ENCODE results near the gene RAE1.

The RAE1 gene, protein sequence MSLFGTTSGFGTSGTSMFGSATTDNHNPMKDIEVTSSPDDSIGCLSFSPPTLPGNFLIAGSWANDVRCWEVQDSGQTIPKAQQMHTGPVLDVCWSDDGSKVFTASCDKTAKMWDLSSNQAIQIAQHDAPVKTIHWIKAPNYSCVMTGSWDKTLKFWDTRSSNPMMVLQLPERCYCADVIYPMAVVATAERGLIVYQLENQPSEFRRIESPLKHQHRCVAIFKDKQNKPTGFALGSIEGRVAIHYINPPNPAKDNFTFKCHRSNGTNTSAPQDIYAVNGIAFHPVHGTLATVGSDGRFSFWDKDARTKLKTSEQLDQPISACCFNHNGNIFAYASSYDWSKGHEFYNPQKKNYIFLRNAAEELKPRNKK

DNA sequence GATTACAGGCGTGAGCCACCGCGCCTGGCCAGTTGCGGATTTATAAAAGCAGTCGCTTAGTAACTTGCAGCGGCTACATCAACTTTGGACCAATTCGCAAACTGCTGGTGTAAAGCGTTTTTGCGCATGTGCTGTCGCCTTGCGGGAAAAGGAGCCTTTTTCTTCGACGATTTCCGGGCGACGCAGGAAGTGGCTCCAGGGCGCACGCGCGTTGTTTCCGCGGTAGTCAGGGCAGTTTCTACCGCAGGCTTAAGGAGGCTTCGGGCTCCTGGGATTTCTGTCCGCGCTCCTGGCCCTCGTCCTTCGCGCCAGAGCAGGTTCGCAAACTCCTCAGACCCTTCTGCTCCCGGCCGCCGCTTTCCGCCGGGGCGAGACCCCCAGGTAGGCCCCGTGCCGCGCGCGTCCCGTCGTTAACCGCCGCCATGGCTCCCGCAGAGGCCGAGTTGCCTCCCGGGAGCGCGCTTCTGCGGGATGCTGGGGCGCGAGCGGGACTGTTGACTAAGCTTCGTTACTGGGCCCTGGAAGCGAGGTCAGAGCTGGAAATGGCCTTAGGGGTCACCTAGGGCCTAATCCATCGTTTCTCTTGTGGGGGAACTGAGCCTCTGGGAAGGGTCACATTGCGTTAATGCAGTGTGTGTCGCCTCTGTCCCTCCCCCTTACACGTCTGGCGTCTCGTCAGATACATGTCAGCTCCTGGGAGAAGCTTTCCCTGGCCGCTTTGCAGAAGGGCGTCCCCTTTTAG lies at the start of gene RAE1:
TSS of gene RAE1 (plus strand) at position 214 of the 742 bp plus-strand sequence. CDS start 2,784 bp downstream, outside the sequence.
- peak; percentile 92 for DNase-seq

DNA sequence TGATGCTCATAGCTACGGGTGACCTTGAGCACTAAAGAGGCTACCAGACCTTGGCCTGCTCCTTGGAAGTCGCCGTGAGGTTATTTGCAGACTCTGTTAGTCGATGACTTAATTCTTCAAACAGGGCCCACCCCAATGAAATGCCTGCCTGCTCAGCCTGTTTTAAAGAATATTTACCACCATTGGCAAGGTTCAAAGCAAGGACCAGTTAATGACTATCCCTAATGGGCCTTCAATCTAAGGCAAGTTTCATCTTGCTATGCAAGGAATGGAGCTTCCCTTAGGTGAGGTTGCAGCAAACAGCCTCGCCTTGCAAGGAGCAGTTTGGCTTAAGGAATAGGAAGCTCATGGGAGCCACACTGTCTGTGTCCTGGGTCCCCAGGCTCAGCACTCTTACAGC lies 44.3 kb upstream of the RAE1 start:
- no peak for DNase-seq

DNA sequence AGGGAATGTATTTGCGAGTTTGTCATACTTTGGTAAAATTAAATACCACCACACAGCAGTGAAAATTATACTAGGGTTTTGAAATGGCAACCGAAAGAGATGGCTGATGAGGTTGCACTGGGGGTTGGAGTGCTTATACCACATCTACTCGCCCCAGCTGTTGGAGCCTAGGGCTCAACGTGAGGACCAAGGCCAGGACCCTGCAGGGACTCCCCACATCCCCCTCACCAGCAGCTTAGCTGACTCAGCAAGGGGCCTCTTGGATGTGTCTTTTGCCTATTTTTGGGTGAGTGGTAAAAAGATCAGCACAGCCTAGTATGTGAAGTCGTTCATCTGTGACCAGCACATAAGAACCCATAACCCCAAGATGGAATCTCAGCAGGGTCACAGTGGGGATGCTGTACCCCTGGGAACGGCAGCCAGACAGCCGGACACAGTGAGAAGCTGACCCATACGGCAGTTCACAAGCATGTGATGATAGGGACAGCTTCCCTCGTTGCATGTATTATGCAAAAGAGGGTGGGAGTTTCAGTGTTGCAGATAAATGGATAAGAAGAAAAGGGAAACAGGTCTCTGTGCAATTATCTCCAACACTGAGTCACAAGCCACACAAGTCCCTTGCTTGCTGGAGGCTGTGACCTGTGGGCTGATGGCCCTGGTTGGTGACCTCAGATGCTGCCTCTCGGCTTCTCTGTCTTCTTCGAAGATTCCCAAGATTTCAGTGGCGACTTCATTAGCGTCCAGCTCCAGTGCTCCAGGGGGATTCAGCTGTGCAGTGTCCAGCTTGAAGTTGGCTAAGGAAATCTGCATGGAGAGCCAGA lies 42.4 kb upstream of the RAE1 start:
- DNase-seq = no peak

DNA sequence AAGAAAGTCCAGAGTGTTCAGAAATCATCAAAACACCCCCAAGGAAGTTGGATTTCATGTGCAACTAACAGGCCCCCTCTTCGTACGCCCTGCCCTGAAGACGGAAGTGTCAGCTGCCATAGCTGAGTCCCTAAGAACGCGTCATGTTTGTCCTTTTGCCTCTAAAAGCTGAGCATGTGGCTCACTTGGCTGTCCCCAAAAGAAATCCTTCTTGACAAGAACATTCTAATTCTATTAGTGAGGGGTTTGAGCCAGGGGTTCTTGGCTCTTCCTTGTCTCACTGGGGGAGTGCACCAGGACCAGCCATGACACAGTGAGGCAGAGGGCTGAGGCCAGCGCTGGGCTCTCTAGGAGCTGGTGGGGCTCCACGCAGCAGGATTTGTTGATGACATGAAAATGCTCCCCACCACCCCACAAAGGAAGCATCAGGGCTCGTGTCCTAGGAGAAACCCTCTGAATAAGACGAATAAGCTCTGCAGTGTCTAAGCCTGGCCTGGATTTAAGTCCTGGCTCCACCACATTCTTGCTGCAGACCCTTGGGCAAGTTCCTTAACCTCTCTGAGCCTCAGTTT lies 41.4 kb upstream of the RAE1 start:
- peak; percentile 58 for DNase-seq

DNA sequence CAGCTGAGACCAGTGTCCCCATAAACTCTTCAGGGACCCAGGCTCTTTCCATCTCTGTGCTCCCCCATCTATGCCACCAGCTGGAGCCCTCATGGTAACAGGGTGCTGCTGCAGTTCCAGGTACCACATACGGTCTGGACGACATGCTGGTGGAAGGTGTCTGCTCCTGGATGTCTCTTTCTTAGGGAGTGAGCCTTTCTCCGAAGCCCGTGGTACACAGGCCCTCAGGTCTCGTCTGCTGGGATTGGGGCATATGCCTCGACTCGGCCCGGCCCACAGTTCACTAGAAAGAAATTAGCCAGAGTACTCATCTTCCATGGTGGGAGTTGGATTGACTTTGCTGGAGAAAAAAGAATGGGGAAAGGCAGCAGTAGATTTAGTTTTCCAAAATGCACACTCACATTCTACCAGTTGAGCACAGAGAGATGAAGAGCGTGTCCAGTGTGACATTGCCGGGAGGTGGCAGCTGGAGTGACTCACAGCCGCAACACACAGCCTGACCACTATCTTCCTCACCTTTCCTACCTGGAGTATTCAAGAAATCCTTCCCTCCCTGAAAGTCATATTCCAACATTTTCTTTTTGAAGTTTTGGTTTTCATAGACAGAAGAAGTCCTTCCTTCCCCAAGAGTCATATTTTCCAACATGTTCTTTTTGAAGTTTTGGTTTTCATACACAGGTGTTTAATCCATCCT lies 40.1 kb upstream of the RAE1 start:
- no peak for DNase-seq

DNA sequence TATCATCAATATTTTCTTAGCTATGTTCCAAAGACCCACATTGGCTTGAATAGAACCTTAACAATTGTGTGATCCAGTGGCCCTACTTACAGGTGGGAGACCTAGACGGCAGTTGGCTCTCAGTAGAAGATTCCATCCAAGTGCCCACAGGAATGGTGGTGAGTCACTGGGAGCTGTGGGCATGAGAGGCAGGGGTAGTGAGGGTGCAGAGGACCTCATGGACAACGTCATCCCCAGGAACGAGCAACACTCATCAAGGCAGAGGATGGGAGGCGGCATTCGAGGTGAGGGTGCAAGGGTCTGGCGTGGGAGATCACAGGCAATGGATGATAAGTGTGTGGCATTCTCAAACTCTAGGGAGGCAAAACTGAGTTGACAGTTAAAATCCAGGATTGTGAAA lies 38.9 kb upstream of the RAE1 start:
- DNase-seq = no peak

DNA sequence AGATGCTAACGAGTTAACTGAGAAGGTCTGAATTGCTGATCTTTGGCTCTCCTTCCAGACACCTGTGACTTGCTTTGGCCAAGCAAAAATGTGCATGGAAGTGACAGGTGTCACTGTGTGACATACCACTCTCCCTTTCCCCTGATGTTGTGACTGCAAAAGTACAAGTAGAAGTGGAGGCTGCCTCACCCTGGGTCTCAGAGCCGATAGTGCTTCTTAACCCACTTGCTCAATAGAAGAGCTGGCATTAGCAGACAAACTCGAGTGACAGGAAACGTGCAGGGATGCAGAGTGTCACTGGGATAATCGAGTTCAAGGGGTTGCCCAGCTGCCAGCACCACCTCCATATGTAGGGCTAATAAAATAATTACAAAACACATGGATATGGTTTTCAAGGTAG lies 37.8 kb upstream of the RAE1 start:
- no peak for DNase-seq

DNA sequence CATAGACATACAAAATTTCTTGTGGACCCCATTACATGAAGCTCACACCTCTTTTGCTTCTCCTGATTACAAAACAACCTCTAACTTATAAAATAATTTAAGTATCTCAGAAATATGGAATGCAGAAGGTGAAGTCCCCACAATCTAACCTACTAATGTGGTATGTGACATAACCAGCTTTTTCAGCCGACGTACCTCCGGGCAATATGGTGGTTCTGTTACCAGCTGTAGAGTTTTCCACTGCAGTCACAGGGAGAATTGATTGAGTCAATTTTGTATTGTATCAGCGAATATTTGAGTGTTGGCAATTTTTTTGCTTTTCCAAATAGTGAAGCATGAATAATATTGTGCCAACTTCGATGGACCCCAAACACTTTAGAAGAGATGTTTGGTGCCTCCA lies 37.1 kb upstream of the RAE1 start:
- no peak for DNase-seq

DNA sequence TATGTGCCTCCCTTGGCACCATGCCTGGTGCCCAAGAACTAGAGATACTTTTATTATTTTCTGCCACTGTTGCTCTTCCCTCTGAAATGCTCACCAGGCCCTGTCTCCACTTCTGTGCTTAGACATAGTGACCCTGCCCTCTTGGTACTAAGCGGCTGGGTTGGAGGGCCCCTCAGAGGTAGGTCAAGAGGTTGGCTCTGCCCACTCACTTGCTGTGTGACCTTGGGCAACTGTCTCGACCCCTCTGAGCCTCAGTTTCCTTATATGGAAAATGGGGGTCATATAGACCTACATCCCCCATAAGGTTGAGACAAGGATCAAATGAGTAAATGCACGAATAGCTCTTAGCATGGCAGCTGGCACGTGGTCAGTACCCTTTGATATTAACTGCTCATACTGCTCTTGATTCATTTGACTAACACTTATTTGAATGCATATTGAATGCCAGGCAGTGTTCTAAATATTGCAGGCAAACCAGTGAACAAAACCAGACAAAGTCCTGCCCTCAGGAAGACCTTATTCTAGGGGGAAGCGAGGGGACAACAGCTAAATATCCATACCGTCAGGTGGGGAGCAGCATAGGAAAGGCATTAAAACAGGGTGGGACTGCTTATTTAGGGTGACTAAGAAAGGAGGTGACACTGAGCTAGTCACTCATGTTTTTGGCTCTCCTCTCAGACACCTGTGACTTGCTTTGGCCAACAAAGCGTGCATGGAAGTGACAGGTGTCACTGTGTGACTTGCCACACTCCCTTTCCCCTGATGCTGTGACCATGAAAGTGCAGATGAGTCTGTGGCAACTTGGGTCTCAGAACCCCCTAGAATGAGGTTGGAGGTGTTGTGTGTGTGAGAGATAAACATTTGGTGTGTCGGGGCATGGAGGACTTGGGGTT lies 35.7 kb upstream of the RAE1 start:
- DNase-seq = no peak

DNA sequence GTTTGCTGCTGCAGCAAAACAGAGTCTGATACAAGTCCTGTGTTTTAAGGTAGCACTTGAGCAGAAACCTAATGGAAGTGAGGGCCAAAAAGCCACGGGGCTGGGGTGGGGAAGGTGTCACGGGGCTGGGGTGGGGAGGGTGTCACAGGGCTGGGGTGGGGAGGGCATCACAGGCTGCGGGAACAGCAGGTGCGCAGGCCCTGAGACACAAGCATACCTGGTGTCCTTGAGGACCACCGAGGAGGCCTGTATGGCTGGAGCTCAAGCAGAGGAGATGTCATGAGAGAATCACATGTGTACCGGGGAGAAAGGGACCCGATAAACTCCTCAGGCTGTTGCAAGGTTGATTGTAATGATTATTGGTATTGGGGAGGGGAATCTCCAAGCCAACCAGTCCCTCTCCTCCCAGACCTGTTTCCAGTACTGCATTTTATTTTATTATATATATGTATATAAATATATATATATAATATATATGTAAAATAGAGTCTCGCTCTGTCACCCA lies 35.0 kb upstream of the RAE1 start:
- no peak for DNase-seq

DNA sequence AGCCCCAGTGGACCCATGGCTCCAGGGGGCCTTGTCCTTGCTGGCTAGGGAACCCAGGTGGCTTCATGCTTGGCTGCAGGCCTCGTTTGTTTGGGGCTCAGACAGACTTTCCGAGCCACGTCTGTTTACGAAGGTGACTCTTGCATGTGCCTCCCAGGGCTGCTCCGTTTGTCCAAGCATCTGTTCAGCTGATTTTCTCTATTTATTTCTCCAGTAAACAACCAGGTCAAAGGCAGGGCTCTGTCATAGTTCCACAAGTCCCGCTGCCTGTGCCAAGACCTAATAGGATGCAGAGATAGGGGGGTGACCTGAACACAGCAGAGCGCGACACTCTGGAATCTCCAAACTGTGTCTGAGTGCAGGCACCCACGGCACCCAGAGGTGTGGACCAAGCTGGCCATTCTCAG lies 34.3 kb upstream of the RAE1 start:
- DNase-seq = no peak

DNA sequence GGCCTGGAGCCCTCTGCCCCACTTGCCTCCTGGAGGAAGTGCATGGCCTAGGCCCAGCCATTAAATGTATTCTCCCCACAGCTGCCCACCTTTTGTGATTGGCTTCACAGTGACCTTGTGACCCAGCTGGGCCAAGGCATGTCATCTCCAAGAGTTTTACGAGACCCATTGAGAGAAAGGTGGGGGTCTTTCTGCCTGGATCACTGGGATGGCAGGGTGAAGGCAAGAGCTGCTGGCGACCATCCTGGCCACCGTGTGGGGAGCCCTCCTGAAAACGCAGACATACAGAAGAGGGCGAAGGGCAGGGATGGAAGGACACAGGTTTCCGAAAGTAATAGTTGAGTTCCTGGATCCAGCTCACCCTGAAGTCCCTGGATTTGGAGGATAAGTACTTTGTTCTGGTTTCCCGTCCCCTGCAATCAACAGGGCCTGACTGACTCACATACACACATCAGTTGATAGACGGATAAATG lies 33.7 kb upstream of the RAE1 start:
- no peak for DNase-seq

DNA sequence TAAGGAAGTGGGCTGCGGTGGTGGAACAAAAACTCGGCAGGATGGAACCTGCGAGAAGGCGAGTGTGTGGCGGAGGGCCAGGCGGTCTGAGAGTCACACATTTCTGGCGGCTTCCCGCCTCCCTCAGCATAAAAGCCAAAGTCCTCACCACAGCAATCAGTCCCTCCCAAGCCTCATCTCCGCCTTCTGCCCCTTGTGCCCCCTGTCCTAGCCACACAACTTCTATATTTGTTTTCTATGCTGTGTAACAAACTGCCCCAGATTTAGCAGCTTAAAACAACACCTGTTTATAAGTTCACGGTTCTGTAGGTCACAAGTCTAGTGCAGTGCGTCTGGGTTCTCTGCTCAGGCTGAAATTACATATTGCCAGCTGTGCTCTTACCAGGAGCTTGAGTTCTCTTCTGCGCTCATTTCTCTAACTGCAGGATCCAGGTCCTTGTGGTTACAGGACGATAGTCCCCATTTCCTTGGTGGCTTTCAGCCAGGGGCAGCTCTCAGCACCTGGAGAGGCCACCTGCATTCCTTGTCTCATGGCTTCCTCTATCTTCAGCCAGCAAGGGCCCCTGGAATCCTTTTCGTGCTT lies 33.2 kb upstream of the RAE1 start:
- DNase-seq = no peak

DNA sequence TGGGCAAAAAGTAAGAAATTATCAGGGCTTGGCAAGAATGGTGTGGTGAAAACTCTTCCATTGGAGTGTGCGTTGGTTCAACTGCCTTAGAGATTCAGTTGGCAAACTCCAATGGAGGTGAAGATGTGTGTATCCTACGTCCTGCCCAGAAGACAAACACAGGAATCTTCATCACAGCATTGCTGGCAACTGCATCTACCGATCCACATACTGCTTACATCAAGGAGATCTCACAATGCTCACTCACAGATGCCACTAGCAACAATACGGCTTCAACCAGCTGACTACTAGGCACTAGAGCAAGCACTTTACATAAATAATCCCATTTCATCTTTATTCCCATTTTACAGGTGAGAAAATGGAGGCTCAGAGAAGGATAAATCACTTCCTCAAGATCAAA lies 31.5 kb upstream of the RAE1 start:
- no peak for DNase-seq

DNA sequence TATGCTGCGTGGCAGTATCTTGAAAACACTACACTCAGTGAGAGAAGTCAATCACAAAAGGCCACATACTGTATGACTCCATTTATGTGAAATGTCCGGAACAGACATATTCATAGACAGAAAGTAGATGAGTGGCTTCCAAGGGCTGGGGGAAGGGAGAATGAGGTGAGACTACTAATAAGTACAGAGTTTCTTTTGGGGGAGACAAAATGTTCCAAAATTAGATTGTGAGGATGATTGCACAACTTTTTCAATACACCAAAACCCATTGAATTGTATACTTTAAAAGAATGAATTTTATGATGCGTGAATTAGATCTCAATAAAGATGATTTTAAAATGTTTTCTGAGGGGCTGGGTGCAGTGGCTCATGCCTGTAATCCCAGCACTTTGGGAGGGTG lies 30.7 kb upstream of the RAE1 start:
- DNase-seq = no peak

DNA sequence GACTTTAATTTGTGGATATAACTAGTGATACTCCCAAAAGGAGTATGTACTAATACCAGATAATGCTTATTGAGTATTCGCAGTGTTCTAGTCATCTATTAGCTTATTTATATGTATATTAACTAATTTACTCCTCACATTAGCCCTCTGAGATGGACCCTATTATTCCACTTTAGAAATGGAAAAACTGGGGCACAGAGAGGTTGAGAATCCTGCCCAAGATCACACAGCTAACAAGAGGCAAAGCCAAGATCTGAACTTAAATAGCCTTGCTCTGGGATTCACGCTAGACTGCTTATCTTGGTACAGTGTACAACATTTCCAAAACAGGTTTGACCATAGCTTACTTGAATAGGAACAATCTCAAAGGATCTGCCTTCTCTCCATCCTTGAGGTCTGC lies 29.9 kb upstream of the RAE1 start:
- no peak for DNase-seq

DNA sequence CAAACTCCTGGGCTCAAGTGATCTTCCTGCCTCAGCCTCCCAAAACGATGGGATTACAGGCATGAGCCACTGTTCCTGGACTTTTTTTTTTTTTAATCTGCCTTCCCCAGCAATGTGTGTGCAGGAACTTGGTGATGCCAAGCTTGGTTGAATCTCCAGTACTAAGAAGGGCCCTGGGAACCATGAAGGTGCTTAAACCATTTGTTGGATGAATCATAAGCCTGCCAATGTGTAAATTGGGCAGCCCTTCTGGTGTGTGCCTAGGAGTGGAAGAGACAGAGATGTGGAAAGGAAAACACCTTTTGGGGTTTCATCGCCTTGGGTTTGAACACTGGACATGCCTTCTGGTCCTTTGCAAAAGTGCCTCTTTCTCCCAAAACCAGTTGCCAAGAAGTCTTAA lies 28.6 kb upstream of the RAE1 start:
- DNase-seq = no peak

DNA sequence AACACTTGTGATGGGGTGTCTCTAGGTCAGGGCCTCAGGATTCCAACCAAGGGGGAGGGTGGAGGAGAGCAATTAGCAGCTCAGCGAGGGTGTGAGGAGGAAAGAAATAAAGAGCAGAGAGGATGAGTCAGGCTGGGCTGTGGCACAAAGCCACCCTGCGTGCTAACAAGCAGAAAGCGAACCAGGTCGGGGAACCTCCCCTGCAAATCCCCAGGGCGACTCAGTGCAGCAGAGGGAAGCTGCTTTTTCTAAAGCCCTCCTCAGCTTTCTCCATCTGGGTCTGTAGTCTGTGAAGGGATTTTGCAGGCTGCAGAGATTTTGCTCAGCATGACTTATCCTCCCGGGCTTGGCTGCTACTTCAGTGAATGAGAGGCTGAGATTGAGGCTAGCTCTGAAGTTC lies 28.0 kb upstream of the RAE1 start:
- no peak for DNase-seq

DNA sequence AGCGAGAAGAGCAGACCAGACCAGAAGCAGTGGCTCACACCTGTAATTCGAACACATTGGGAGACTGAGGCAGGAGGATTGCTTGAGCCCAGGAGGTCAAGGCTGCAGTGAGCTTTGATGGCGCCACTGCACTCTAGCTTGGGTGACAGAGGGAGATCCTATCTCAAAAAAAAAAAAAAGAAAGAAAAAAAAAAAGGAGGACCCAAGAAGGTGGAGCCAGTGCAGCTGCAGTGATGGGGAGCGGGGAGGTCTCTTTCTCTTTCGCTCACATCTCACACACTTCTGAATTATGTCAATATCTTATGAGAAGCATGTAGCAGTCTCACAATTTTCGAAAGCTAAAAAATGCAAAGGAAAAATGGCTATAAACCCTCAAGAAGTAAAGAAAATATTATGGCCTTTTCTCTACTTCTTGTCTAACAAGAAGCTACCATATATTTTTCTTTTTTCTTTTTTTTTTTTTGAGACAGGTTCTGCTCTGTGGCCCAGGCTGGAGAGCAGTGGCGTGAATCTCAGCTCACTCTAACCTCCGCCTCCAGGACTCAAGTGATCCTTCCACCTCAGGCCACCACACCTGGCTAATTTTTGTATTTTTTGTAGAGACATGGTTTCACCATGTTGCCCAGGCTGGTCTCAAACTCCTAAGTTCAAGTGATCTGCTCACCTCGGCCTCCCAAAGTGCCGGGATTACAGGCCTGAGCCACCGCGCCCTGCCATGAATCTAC lies 25.3 kb upstream of the RAE1 start:
- no peak for DNase-seq

Measured in midbrain (tissue), 1 donor.